ENCODE measurements around the gene RNF44. TPM values are rescaled to one million over a fixed set of nuclear protein-coding genes. Genes with fewer than 3 reads are reported as not detected.

The RNF44 gene
- total and polyA plus RNA-seq, 2 of the 13 experiments (the other 11 are each of a cell fraction or from before 2014, with no cell fraction given), result 9.2 to 16.8 TPM

- 0 out of 2 replicates have a peak, but pooled peaks have one; percentile 14 for TF ChIP-seq ZNF343 (CRISPR knock-in tag; IDR thresholded peaks at IDR 0.05)
- TF ChIP-seq MTERF4 (CRISPR knock-in tag; IDR thresholded peaks at IDR 0.05), result peak; percentile 32; the same call in 1 of the 2 replicates
- peak; percentile 60; the same call in 1 of the 2 replicates for TF ChIP-seq MYPOP (CRISPR knock-in tag; IDR thresholded peaks at IDR 0.05)
Measured at GRCh38 chr5:176545388-176545736, 8.2 kb upstream of the RNF44 start (continued).

- CTCF ChIA-PET (ENCODE audit: low intra/inter-chr PET ratio, low total read pairs), result no interaction called here
- in situ Hi-C loops (cut with HindIII; ENCODE audit: extremely low pct_ligation_motif_present, low pct_unique_long_range_greater_than_20kb), result loop anchor here (25.0 kb wide), 1 partner anchor 819 kb away; the partner anchor contains the start of genes LMAN2 and RGS14
- POLR2A ChIA-PET, result interaction anchor here (1.2 to 9.7 kb wide), 6 partner anchors 7 to 543 kb away, joined by 3 to 212 read pairs (median 4); partner anchors contain the start of genes CLTB, FAF2, FGFR4 and HIGD2A
- H4K20me1 ChIP-seq (ENCODE audit: insufficient read depth, low read length), result no peaks in the 10 kb centered on the region
- H3K4me2 ChIP-seq (ENCODE audit: low read depth, low read length), result peak overlapping the region; percentile 93
- H3K9me3 ChIP-seq (ENCODE audit: low read length), result no peaks in the 10 kb centered on the region
- H3K9ac ChIP-seq (ENCODE audit: insufficient read depth, low read depth, low read length), result peak overlapping the region; percentile 74
- DNase-seq (ENCODE audit: low spot score), result no peak
- peaks cover 86% of the 10 kb centered on the region for H3K4me1 ChIP-seq (ENCODE audit: insufficient read depth, low read length)
- H3K27me3 ChIP-seq (ENCODE audit: control insufficient read depth in 1 of 2, insufficient read depth in 2 of 2, low read length in 2 of 2), result no peaks in the 10 kb centered on the region
- 0% methylated on average over 7 of the region's 63 CpGs for WGBS (ENCODE audit: low lambda C conversion rate)
- H2AFZ ChIP-seq (ENCODE audit: low read length), result peak overlapping the region; percentile 62
- ATAC-seq, result peak; percentile 39
- peak overlapping the region; percentile 66 to 77 (median 72) for H3K4me3 ChIP-seq (replicated peaks in 1 of 3; ENCODE audit: insufficient read depth in 1 of 3, low read depth in 2 of 3, low read length in 3 of 3)
- no peak for FAIRE-seq
- no TSS peak for BruUV-seq (replicated peaks)
- intact Hi-C loops (cut with micrococcal nuclease; ENCODE audit: unreplicated experiment), result no loop called here
- no peak overlapping the region for H3K27ac ChIP-seq (ENCODE audit: extremely low read length, insufficient read depth, low read length)
- no peaks in the 10 kb centered on the region for H3K79me2 ChIP-seq (ENCODE audit: insufficient read depth, low read length)
- no peaks in the 10 kb centered on the region for H3K36me3 ChIP-seq (replicated peaks in 1 of 2; ENCODE audit: control insufficient read depth in 1 of 2, insufficient read depth in 2 of 2, low read length in 2 of 2)
- TF ChIP-seq HDAC1 (CRISPR knock-in tag; IDR thresholded peaks at IDR 0.05) (peak; percentile 42; the same call in 1 of the 2 replicates), PLRG1 (conservative IDR thresholded peaks at IDR 0.05) (no peak), MAX (IDR thresholded peaks at IDR 0.05) (peak; percentile 40; the same call in 1 of the 2 replicates), GATAD2A (CRISPR knock-in tag; IDR thresholded peaks at IDR 0.05) (no peak), SP1 (IDR thresholded peaks at IDR 0.05) (no peak), SP1 (CRISPR knock-in tag; IDR thresholded peaks at IDR 0.05) (0 out of 2 replicates have a peak, but pooled peaks have one; percentile 35), HIC2 (CRISPR knock-in tag; IDR thresholded peaks at IDR 0.05; ENCODE audit: low read depth) (no peak; the same call in 1 of the 2 replicates), TRIM24 (CRISPR knock-in tag; IDR thresholded peaks at IDR 0.05) (no peak), HNRNPL (IDR thresholded peaks at IDR 0.05; ENCODE audit: low read depth, low read length) (0 out of 2 replicates have a peak, but pooled peaks have one; percentile 46), YEATS4 (CRISPR knock-in tag; IDR thresholded peaks at IDR 0.05; ENCODE audit: borderline replicate concordance) (peak; percentile 60; the same call in 1 of the 2 replicates), UBTF (CRISPR knock-in tag; IDR thresholded peaks at IDR 0.05) (peak; percentile 80), ZFP36L1 (CRISPR knock-in tag; IDR thresholded peaks at IDR 0.05) (no peak), SAP130 (CRISPR knock-in tag; IDR thresholded peaks at IDR 0.05; ENCODE audit: low read depth) (peak; percentile 39), GABPB1 (CRISPR knock-in tag; IDR thresholded peaks at IDR 0.05) (peak; percentile 16; the same call in 1 of the 2 replicates)
Measured at GRCh38 chr5:176543428-176544182, 6.4 kb upstream of the RNF44 start.

Data from HepG2 (cell line).